NCI-H82 (cell line): ENCODE measurements around the gene MTUS2.

Experiments
- DNase-seq: peaks from one replicate; lab custom pipeline; 2025; lab: John Stamatoyannopoulos, UW

The MTUS2 gene

DNA sequence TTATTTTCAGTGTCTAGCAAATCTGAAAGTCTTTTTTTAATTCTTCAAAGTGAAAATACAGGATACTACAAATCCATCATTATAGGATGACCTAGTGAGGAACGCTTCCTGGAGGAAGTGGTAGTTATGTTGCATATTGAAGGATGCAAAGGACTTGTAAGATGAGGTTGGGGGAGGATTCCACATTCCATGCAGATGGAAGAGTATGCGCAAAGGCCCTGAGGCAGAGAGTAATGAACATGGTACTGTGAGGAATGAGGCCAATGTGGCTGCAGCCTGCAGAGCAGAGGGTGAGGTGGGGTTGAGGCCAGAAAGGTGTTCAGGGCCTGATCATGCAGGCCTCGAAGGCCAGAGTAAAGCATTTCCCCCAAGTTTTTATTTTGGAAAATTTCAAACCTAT is 202.8 kb downstream of the MTUS2 start:
- no peak for DNase-seq

DNA sequence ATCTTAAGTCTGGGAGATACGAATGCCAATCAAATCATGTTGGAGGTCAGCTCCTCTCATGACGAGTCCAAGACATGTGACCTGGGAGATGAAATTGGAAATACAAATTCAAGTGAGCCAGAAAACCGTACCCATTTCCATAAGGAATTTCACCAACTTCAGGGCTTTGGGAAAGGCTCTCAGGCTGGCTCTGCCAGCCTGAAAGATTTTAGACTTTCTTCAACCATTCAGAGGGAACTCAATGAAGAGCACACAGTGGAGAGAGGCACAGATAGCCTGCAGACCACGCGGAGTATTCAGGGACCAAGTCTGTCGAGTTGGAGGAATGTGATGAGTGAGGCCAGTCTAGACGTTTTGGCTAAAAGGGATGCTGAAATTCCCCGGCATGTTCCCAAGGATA is 204.6 kb downstream of the MTUS2 start:
- no peak for DNase-seq

GRCh38 chr13:29028868-29029267 is 208.7 kb downstream of the MTUS2 start:
- no peak for DNase-seq

DNA sequence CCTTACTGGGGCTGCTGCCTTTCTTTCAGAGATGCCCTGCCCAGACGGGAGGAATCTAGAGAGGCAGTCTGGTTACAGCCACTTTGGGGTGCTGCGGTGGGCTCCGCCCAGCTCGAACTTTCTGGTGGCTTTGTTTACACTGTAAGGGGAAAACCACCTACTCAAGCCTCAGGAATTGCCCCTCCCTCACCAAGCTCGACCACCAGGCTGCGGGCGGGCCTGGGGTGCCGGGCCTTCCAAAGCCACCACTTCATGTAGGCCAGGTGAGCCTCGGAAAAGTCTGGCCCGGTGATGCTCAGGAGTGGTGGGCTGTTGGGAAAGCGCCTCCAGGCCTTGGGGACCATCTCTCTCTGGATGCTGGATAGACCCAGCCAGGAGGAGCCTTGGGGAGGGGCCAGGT is 218.6 kb downstream of the MTUS2 start:
- no peak for DNase-seq

DNA sequence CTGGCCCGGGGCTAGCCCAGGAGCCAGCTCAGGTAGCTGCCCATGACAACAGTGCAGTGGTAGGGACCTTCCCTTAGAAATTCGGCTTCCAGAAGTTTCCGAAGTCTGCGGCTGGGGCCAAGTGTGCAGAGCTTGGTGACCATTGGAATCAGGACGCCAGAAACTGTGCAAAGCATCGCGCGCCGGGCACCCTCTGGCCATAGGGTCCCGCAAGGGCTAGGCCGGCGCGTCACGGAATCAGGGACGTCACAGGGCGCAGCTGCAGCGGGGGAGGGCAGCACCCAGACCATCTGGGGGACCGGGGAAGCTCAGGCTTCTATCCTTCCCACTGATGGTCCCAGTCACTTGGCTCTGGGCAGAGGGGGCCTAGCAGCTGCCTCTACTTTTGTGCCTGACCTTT is 219.1 kb downstream of the MTUS2 start:
- no peak for DNase-seq

- no peak for DNase-seq
Measured at GRCh38 chr13:29046588-29046987, 226.4 kb downstream of the MTUS2 start.

DNA sequence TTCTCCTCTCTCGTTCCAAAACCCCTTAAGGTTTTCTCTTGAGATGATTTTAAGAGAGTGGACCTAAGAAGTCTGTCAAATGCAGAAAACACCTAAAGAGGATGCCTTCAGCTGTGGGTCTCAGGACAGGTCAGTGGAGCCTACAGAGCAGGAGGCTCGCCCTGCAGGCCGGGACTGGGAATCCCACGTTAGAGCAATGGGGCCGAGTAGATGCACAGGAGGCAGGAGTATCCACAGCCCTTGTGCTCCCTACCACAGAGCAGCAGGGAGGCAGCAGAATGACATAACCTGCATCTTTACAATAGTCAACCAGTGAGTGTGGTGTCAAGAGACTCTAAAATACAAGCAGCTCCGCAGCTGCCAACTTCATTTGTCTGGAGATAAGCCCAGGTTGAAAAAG is 229.4 kb downstream of the MTUS2 start:
- no peak for DNase-seq

GRCh38 chr13:29050719-29051118 is 230.6 kb downstream of the MTUS2 start:
- no peak for DNase-seq

GRCh38 chr13:29059800-29060199 is 239.7 kb downstream of the MTUS2 start:
- no peak for DNase-seq

DNA sequence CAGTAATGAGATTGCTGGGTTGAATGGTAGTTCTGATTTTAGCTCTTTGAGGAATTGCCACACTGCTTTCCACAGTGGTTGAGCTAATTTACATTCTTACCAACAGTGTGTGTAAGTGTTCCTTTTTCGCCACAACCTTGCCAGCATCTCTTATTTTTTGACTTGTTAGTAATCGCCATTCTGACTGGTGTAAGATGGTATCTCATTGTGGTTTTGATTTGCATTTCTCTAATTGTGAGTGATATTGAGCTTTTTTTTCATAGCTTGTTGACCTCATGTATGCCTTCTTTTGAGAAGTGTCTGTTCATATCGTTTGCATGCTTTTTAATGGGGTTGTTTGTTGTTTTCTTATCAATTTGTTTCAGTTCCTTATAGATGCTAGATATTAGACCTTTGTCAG is 245.0 kb downstream of the MTUS2 start:
- no peak for DNase-seq

DNA sequence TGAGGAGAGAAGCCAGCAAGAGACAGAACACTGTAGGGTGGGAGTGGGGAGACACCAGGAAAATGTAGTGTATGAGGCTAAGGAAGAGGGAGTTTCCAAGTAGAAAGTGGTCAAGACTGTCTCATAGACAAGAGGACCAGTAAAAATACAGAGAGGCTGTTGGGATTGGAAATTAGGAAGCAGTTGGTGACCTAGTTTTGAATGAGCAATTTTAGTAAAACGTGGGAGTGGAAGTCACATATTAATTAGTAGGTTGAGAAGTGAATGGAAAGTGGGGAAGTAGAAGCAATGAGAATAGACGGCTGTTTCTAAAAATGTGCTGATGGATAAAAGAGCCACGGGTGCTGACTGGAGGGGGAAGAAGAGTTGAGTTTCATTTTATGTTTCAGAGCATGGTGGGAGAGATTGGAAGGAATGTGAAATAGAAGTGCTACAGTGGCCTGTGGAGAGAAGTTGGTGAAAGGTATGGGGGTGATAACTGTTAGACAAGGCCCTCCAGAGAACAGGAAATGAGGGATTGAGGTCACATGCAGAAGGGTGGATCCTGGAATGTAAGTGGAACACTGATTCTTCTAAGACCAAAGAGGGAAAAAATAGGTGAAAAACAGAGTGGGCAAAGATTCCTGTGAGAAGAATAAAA is 247.3 kb downstream of the MTUS2 start:
- no peak for DNase-seq

DNA sequence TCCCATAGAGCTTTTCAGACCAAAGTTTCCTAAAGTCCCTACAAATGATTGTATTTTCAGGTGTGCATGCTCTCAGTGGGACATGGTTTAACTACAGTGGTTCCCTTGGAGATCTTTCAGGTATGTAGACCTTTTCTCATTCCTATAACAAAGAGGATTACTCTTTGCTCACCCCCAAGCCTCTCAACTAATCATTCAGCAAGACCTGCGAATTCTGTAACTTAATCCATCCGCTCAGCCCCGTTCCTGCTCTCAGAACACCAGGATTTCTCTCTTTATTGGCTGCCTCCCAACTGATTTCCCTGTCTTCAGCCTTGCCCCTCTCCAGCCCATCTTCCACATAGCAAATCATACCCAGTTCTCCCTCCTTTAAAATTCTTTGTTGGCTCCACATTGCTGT is 253.6 kb downstream of the MTUS2 start:
- no peak for DNase-seq

DNA sequence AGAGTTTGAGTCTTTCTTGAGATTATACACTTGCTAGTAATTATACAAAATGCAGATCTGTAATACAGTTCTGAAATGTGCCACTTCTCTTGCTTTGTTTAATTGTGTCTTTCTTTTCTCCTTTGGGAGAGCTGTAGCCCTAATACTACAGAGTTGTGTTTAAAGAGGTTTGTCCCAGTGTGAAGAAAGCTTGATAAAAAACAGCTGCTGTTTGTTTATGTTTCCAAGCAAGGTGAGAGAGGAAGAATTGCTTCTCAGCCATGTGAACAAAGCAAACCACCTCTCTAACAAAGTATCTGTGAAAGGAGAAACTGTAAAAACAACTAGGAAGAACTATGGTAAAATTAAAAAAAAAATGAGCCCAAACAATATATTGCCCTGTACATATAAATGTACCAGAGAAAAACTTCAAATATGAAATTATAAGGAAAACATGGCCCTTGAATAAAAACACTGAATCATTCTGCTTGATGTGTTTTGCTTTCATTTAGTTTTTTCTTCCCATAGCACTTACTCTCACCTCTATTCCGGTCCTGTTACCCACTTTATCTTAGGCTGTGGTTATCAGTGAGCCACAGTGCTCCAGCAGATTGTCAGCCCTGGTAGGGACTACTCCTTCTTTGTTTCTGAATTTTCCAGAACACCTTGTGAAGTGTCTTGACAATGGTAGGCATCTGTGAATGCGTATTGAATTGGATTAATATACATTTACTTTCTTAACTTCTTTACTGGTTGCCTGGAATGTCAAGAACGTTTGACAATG is 257.1 kb downstream of the MTUS2 start:
- DNase-seq = no peak

- no peak for DNase-seq
Measured at GRCh38 chr13:29081036-29081435, 260.9 kb downstream of the MTUS2 start.

- no peak for DNase-seq
Measured at GRCh38 chr13:29081697-29082440, 261.7 kb downstream of the MTUS2 start.

- DNase-seq = no peak
Measured at GRCh38 chr13:29099781-29100406, 279.8 kb downstream of the MTUS2 start.

DNA sequence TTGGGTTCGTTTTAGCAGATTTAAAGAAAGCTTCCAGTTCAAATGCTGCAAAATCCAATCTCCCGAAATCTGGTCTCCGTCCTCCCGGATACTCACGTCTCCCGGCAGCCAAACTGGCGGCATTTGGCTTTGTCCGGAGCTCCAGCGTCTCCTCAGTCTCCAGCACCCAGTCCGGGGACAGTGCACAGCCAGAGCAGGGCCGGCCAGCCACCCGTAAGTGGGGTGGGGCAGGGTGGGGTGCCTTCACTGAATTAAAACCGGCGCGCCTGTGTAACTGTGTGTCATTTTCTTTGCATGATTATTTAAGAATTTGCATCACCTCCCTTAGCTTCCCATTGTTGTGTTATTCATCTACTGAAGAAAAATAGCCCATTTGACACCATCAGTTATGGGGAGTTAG is 280.6 kb downstream of the MTUS2 start:
- no peak for DNase-seq

DNA sequence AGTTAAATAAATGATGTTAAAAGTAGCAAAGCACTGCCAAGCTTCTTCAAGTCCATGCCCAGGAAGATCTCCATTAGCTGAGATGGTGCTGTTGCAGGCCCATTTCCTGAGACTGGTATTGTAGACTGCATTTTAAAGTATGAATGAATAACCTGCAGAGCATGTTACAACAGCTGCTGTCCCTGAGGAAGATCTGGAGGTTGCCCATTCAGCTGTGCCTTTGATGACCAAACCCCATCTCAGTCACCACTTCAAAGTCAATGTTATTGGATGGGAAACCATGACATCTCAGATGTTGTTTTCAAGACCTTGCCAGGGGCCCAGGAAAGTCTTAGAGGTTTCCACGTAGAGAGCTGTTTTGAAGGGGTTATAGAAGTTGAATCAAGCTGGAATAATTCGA is 281.3 kb downstream of the MTUS2 start:
- DNase-seq = no peak

DNA sequence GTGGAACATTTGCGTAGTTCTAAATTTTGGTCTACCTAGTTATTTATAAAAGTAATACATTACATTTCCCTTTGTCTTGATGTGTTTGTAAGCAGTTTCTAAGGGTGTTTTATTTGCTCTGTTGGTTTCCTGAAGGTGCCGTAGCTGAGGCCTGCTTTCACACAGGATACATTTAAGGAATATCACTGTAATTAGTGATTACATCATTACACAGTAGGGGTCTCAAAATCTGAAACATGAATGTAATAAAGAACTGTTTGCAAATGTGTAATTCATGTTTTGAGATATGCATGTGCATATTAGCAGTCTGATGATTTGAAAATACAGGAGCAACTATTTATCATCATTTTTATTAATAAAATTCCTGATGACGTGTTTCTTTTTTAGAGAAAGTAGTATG is 281.8 kb downstream of the MTUS2 start:
- no peak for DNase-seq

GRCh38 chr13:29103065-29103800 is 283.1 kb downstream of the MTUS2 start:
- no peak for DNase-seq

- DNase-seq = no peak
Measured at GRCh38 chr13:29104461-29104860, 284.3 kb downstream of the MTUS2 start.

- DNase-seq = peak; percentile 28
Measured at GRCh38 chr13:29105779-29106178, 285.6 kb downstream of the MTUS2 start.
